Esophagus squamous epithelium (tissue), 4 donors: ENCODE results near the gene IP6K3.

ENCODE experiments used
- CTCF ChIP-seq, 6 experiments: fragments of 450-650 bp in 4 of 6; fragments of 200-600 bp in 2 of 6; sonication (generic) in 2 of 6; IDR thresholded peaks; one replicate each; pipeline ENCODE4 v1.5.1; 2016 to 2019; ENCODE audit warnings: antibody characterized with exemption in 6 of 6, mild to moderate bottlenecking in 4 of 6, moderate library complexity in 4 of 6
- POLR2A ChIP-seq, 4 donors: fragments of 450-650 bp; IDR thresholded peaks; one replicate each; pipeline ENCODE4 v1.6.1; 2017; ENCODE audit warnings: antibody characterized with exemption in 4 of 4, mild to moderate bottlenecking in 4 of 4, moderate library complexity in 3 of 4

- TF ChIP-seq CTCF (IDR thresholded peaks at IDR 0.05): no peak
- no peak for TF ChIP-seq POLR2A (IDR thresholded peaks at IDR 0.05)
These were observed 25.7 kb downstream of the IP6K3 start for GRCh38 chr6:33720998-33721397.
